Ishikawa (cell line): ENCODE results near the gene PRDX6.

Source experiments
- CEBPB ChIP-seq: IDR thresholded peaks from 2 replicates; pipeline ENCODE4 v1.6.1; 2012
- MAX ChIP-seq: IDR thresholded peaks from 2 replicates; pipeline ENCODE4 v1.6.1; 2012
- REST ChIP-seq: IDR thresholded peaks from 2 replicates; pipeline ENCODE4 v1.6.1; 2012; ENCODE audit warnings: low read depth, mild to moderate bottlenecking
- TCF12 ChIP-seq: IDR thresholded peaks from 2 replicates; pipeline ENCODE4 v1.6.1; 2012; ENCODE audit warnings: low read depth
- TEAD4 ChIP-seq: IDR thresholded peaks from 2 replicates; pipeline ENCODE4 v1.6.1; 2012

DNA sequence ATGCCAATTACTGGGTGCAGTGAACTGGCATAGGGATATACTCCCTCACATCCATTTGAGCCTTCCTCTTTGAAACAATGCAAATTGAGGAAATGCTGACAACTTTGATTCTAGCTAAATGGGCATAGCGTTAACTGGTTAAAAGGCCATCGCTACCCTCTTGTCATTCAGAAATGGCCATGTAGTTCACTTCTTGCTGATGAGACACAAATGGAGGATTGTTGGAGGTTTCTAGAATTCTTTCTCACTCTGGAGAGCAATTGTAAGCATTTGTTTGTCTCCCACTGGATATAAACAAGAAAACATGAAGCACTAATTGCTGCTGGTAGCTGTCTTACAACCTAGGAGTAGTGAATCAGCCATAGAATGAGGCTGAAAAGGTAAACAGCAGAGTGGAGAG, 14.4 kb downstream of the PRDX6 start:
- TF ChIP-seq MAX (no peak), CEBPB (no peak), TCF12 (no peak), TEAD4 (no peak), REST (no peak)
